Measurements from ENCODE around the gene P3H1.

- TF ChIP-seq CTCF (IDR thresholded peaks at IDR 0.05) = no peak
- TF ChIP-seq POLR2A (IDR thresholded peaks at IDR 0.05) = no peak
Measured at GRCh38 chr1:42737986-42738677, 28.7 kb downstream of the P3H1 start.

Measured in thyroid gland (tissue), 4 donors.